ENCODE results near the gene COL23A1.

Gene COL23A1

GRCh38 chr5:178530526-178530925 lies 59.7 kb downstream of the COL23A1 start:
- no peak for DNase-seq

GRCh38 chr5:178529080-178529479 lies 61.1 kb downstream of the COL23A1 start:
- no peak for DNase-seq

- no peak for DNase-seq
Observed at GRCh38 chr5:178527458-178528307, 62.5 kb downstream of the COL23A1 start.

- no peak for DNase-seq
Observed at GRCh38 chr5:178526773-178527457, 63.3 kb downstream of the COL23A1 start.

GRCh38 chr5:178525906-178526732 lies 64.1 kb downstream of the COL23A1 start:
- DNase-seq: no peak

- DNase-seq: no peak
Observed at GRCh38 chr5:178524093-178524882, 65.9 kb downstream of the COL23A1 start.

- DNase-seq: no peak
Observed at GRCh38 chr5:178522361-178522760, 67.8 kb downstream of the COL23A1 start.

- no peak for DNase-seq
Observed at GRCh38 chr5:178520851-178521250, 69.3 kb downstream of the COL23A1 start.

- DNase-seq: no peak
Observed at GRCh38 chr5:178519804-178520203, 70.4 kb downstream of the COL23A1 start.

GRCh38 chr5:178519155-178519554 lies 71.0 kb downstream of the COL23A1 start:
- no peak for DNase-seq

- no peak for DNase-seq
Observed at GRCh38 chr5:178516504-178517235, 73.5 kb downstream of the COL23A1 start.

- DNase-seq: no peak
Observed at GRCh38 chr5:178515776-178516503, 74.3 kb downstream of the COL23A1 start.

GRCh38 chr5:178514851-178515418 lies 75.3 kb downstream of the COL23A1 start:
- DNase-seq: no peak

GRCh38 chr5:178511172-178511571 lies 79.0 kb downstream of the COL23A1 start:
- no peak for DNase-seq

GRCh38 chr5:178509491-178510057 lies 80.6 kb downstream of the COL23A1 start:
- no peak for DNase-seq

GRCh38 chr5:178507151-178507932 lies 82.9 kb downstream of the COL23A1 start:
- DNase-seq: no peak

- no peak for DNase-seq
Observed at GRCh38 chr5:178505639-178506407, 84.4 kb downstream of the COL23A1 start.

GRCh38 chr5:178504340-178504960 lies 85.7 kb downstream of the COL23A1 start:
- no peak for DNase-seq

All from NCI-H187 (cell line).